ENCODE data around the gene KIAA1328. TPM values are rescaled to one million over a fixed set of nuclear protein-coding genes. Genes with fewer than 3 reads are reported as not detected.

Gene KIAA1328
- total RNA-seq, 1 donor from 2014 or later: 17.2 TPM

- DNase-seq (ENCODE audit: extremely low spot score in 2 of 2): no peak
- no peak for TF ChIP-seq CTCF (IDR thresholded peaks at IDR 0.05)
- Histone ChIP-seq H3K27ac (no peak overlapping the region), H3K4me3 (no peak overlapping the region), H3K27me3 (no peaks in the 10 kb centered on the region), H3K4me1 (no peaks in the 10 kb centered on the region), H3K36me3 (peaks cover 0 to 2% of the 10 kb centered on the region in 2 donors), H3K9me3 (no peaks in the 10 kb centered on the region)
- intact Hi-C loops (cut with DNase I): no loop called here
Measured at GRCh38 chr18:37219257-37219656, 390.3 kb downstream of the KIAA1328 start.

GRCh38 chr18:37222354-37222998 is 393.5 kb downstream of the KIAA1328 start:
- TF ChIP-seq CTCF (IDR thresholded peaks at IDR 0.05) (no peak), POLR2A (IDR thresholded peaks at IDR 0.05) (no peak), POLR2AphosphoS5 (IDR thresholded peaks at IDR 0.05; ENCODE audit: insufficient read depth in 1 of 2, low read depth in 1 of 2) (no peak)
- intact Hi-C loops (cut with DNase I): no loop called here
- Histone ChIP-seq H3K4me1 (no peaks in the 10 kb centered on the region), H3K27me3 (no peaks in the 10 kb centered on the region), H3K9me3 (no peaks in the 10 kb centered on the region), H3K27ac (no peak overlapping the region), H3K36me3 (peaks cover 0 to 7% of the 10 kb centered on the region in 2 donors), H3K4me3 (no peak overlapping the region)
- DNase-seq (ENCODE audit: extremely low spot score in 2 of 2): no peak

GRCh38 chr18:37222999-37223378 is 394.1 kb downstream of the KIAA1328 start:
- no peak for DNase-seq (ENCODE audit: extremely low spot score in 2 of 2)
- TF ChIP-seq CTCF (IDR thresholded peaks at IDR 0.05): no peak
- TF ChIP-seq POLR2A (IDR thresholded peaks at IDR 0.05): no peak
- no peak for TF ChIP-seq POLR2AphosphoS5 (IDR thresholded peaks at IDR 0.05; ENCODE audit: insufficient read depth in 1 of 2, low read depth in 1 of 2)
- Histone ChIP-seq H3K27ac (no peak overlapping the region), H3K4me1 (no peaks in the 10 kb centered on the region), H3K9me3 (no peaks in the 10 kb centered on the region), H3K27me3 (no peaks in the 10 kb centered on the region), H3K4me3 (no peak overlapping the region), H3K36me3 (peaks cover 0 to 7% of the 10 kb centered on the region in 2 donors)
- intact Hi-C loops (cut with DNase I): no loop called here

GRCh38 chr18:37225279-37225678 is 396.4 kb downstream of the KIAA1328 start:
- no peaks in the 10 kb centered on the region for H3K27me3 ChIP-seq
- H3K4me3 ChIP-seq: no peak overlapping the region
- DNase-seq (ENCODE audit: extremely low spot score in 2 of 2): no peak
- H3K27ac ChIP-seq: no peak overlapping the region
- peaks cover 0 to 7% of the 10 kb centered on the region in 2 donors for H3K36me3 ChIP-seq
- no peaks in the 10 kb centered on the region for H3K9me3 ChIP-seq
- no peaks in the 10 kb centered on the region for H3K4me1 ChIP-seq
- TF ChIP-seq POLR2A (IDR thresholded peaks at IDR 0.05): no peak
- TF ChIP-seq POLR2AphosphoS5 (IDR thresholded peaks at IDR 0.05; ENCODE audit: insufficient read depth in 1 of 2, low read depth in 1 of 2): no peak
- TF ChIP-seq CTCF (IDR thresholded peaks at IDR 0.05): no peak
- intact Hi-C loops (cut with DNase I): no loop called here

- TF ChIP-seq POLR2A (IDR thresholded peaks at IDR 0.05): no peak
- TF ChIP-seq CTCF (IDR thresholded peaks at IDR 0.05): no peak
- TF ChIP-seq POLR2AphosphoS5 (IDR thresholded peaks at IDR 0.05; ENCODE audit: insufficient read depth in 1 of 2, low read depth in 1 of 2): no peak
- Histone ChIP-seq H3K4me3 (no peak overlapping the region), H3K9me3 (no peaks in the 10 kb centered on the region), H3K27me3 (no peaks in the 10 kb centered on the region), H3K4me1 (no peaks in the 10 kb centered on the region), H3K27ac (no peak overlapping the region), H3K36me3 (no peaks in the 10 kb centered on the region)
- DNase-seq (ENCODE audit: extremely low spot score in 2 of 2): no peak
- intact Hi-C loops (cut with DNase I): no loop called here
Measured at GRCh38 chr18:37230768-37231167, 401.8 kb downstream of the KIAA1328 start.

Measured in vagina (tissue), 2 donors.